Brain pericyte (primary cell): ENCODE measurements around the gene DAD1.
"Not testable (repeated sequence)": the region's sequence is repeated elsewhere in the genome, so short reads cannot be mapped to it uniquely, and the experiment has no call there.

ENCODE experiments used
- DNase-seq: peaks from one replicate; pipeline ENCODE4 v3.0.0-alpha.2; 2012; ENCODE audit warnings: low read depth, low spot score

Gene DAD1

GRCh38 chr14:22569106-22569736 lies 19.8 kb downstream of the DAD1 start:
- DNase-seq: no peak

DNA sequence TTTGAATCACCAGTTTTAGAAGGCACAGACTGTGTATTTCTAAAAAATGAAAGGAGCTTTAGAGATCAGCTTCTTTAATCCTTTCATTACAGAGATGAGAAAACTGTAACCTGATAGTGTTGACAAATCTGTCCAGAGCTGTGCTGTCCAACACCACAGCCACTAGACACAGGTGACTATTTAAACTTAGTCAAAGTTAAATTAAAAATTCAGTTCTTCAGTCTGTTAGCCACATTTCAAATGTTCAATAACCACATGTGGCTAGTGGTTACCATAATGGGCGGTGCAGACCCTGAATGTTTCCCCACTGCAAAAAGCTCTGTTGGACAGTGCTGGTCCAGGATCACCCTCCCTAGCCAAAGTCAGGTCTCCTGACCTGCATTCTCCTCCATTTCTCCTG lies 21.6 kb downstream of the DAD1 start:
- no peak for DNase-seq

- no peak for DNase-seq
These were observed 22.2 kb downstream of the DAD1 start for GRCh38 chr14:22566845-22567244.

GRCh38 chr14:22566266-22566665 lies 22.8 kb downstream of the DAD1 start:
- not testable (repeated sequence) for DNase-seq

GRCh38 chr14:22565391-22565945 lies 23.6 kb downstream of the DAD1 start:
- DNase-seq: no peak

GRCh38 chr14:22564463-22564862 lies 24.6 kb downstream of the DAD1 start:
- DNase-seq: no peak

DNA sequence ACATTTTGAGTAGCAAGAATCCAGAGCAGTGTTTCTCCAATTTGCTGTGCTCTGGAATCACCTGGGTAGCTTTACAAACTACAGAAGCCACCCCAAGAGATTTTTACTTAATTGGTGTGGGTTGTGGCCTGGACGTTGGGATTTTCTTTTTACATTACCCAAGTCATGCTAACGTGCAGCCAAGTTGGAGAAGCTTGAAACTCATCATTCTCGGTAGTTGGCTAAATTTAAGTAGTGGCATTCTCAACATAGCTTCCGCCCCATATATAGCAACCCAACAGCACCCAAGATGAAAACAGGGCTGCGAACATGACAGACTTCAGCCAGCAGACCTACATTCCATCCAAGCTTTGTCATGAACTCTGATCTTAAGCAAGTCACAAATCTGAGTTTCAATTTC lies 25.0 kb downstream of the DAD1 start:
- no peak for DNase-seq

GRCh38 chr14:22561661-22562579 lies 27.1 kb downstream of the DAD1 start:
- no peak for DNase-seq

GRCh38 chr14:22561366-22561660 lies 27.7 kb downstream of the DAD1 start:
- DNase-seq: no peak

- no peak for DNase-seq
These were observed 28.2 kb downstream of the DAD1 start for GRCh38 chr14:22560662-22561365.

GRCh38 chr14:22559041-22559440 lies 30.0 kb downstream of the DAD1 start:
- no peak for DNase-seq

GRCh38 chr14:22558221-22558913 lies 30.7 kb downstream of the DAD1 start:
- no peak for DNase-seq

- no peak for DNase-seq
These were observed 31.2 kb downstream of the DAD1 start for GRCh38 chr14:22557846-22558220.

- DNase-seq: peak; percentile 37
These were observed 31.9 kb downstream of the DAD1 start for GRCh38 chr14:22556990-22557623.

DNA sequence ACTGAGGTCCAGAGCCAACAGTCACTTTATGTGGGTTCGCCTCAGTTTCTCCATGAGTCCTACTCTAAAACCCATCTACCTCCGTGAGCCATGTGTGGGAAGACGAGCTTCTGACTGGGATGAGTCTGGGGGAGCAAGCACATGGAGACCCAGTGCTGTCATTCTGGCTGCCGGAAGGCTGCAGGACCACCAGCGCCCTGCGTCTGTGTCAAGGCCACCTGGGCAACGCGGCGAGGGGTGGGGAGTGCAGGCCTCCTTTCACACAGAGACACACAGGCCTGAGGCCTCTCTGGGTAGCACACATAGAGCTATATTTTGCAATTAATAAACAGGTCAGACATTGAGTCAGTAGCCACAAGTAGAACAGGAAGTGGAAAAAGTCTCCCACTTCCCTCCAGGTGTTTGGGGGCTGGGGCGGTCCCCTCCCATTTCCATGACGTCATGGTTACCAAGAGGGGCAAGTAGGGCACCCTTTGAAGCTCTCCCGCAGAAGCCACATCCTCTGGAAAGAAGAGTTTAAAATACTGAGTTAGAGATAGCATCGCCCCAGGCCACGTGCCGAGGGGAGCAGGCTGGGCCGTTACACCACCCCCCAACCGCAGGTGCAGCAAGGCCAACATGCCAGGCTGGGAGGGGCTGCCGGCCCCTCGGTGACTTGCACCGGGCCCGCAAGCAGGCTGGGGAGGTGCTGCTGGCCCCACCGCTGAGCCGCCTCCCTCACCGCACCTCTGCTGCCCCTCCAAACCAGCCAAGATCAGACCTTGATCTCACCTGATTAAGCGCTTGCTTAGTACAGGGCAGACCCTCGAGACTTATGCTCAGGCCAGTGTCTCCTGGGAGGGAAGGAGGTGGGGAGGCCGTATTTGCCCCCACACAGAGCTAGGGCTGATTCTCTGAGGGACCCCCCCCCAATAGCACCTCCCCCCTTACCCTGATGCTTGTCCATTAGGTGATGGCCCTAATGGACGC lies 32.7 kb downstream of the DAD1 start:
- DNase-seq: no peak

- DNase-seq: no peak
These were observed 33.5 kb downstream of the DAD1 start for GRCh38 chr14:22555384-22556011.

- DNase-seq: no peak
These were observed 34.3 kb downstream of the DAD1 start for GRCh38 chr14:22554498-22555383.

DNA sequence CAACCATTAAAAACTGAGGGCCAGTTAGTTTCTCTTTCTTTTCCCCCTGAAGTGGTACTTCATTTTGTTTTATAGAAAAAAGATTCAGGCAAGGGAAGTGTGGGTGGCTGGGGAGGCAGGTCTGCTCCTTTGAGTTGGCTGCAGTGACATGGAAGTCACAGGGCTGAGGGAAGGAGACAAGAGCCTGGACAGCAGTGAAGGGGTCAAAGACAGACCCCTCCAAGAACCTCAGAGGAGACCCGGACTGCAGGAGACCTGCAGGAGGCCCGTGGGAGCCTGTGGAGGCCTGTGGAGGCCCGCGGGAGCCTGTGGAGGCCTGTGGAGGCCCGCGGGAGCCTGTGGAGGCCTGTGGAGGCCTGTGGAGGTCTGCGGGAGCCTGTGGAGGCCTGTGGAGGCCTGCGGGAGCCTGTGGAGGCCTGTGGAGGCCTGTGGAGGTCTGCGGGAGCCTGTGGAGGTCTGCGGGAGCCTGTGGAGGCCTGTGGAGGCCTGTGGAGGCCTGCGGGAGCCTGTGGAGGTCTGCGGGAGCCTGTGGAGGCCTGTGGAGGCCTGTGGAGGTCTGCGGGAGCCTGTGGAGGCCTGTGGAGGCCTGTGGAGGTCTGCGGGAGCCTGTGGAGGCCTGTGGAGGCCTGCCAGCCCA lies 35.0 kb downstream of the DAD1 start:
- not testable (repeated sequence) for DNase-seq
